GM12801 (cell line): Measurements from ENCODE around the gene DOK6.

Source experiments
- TF ChIP-seq, protein P1 (sequence below): IDR thresholded peaks from one replicate; pipeline ENCODE4 v1.5.1; 2011; ENCODE audit warnings: control low read depth; ENCODE audit not compliant: insufficient read length; ENCODE audit errors: extremely low read depth

Gene DOK6

GRCh38 chr18:69882965-69883668 is 482.4 kb downstream of the DOK6 start:
- TF ChIP-seq, protein P1, sequence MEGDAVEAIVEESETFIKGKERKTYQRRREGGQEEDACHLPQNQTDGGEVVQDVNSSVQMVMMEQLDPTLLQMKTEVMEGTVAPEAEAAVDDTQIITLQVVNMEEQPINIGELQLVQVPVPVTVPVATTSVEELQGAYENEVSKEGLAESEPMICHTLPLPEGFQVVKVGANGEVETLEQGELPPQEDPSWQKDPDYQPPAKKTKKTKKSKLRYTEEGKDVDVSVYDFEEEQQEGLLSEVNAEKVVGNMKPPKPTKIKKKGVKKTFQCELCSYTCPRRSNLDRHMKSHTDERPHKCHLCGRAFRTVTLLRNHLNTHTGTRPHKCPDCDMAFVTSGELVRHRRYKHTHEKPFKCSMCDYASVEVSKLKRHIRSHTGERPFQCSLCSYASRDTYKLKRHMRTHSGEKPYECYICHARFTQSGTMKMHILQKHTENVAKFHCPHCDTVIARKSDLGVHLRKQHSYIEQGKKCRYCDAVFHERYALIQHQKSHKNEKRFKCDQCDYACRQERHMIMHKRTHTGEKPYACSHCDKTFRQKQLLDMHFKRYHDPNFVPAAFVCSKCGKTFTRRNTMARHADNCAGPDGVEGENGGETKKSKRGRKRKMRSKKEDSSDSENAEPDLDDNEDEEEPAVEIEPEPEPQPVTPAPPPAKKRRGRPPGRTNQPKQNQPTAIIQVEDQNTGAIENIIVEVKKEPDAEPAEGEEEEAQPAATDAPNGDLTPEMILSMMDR, result no peak

DNA sequence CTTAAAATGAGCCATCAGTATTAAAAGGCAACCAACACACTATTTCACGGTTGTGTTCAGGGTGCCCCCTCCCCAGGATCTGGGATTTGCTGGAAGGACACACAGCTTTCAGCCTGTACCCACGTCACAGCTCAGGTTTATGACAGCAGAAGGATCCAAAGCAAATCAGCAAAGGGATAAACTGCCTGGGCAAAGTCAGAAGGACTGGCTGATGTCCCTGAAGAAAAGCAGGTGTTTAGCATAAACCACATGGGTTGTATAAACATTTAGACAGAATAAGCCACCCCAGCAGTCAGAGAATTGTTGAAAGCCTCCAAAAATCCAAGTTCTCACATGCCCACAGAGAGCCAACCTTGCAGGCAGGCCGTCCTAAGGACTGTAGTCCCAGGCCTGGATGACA is 483.1 kb downstream of the DOK6 start:
- TF ChIP-seq, protein P1, result no peak

DNA sequence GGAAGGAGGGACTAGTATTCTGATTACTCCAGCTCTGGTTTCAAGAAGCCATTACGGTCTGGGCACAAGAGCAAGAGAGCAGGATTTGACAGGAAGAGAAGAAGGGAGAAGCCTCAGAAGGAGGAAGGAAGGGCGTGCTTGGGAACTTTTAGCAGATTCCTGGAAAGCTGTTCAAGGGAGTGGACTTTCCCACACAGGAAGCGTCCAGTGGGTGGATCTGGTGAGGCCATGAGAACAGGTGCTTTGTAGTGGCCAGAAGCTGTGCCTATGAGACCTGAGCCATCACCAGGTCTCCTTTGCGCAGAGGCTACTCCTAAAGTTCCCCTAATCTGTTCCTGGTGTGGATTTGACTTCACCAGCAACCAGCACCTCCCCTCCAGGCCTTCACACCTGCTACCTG is 484.7 kb downstream of the DOK6 start:
- TF ChIP-seq, protein P1, result no peak

GRCh38 chr18:69885841-69886531 is 485.3 kb downstream of the DOK6 start:
- TF ChIP-seq, protein P1, result no peak

GRCh38 chr18:69887256-69887655 is 486.6 kb downstream of the DOK6 start:
- TF ChIP-seq, protein P1, result no peak

DNA sequence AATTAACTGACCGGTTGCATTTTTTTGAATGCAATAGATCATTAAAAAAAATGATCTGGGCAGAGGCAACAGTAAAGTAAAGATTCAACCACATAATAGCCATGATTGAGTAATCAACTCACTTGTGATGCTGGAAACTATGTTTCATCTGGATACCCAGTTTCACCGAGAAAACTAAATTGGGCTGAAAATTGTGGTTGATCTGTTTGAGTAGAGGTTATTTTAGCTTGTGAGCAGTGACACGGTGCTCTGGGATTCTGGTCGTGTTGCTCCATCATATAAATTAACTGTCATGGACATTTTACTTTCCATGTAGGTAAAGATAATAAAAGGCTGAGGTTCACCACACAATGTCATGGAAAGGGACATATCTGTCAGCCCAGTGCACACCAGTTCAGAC is 488.3 kb downstream of the DOK6 start:
- TF ChIP-seq, protein P1, result no peak

GRCh38 chr18:69890558-69890957 is 489.9 kb downstream of the DOK6 start:
- TF ChIP-seq, protein P1, result no peak
